Activated CD4-positive, CD25-positive, alpha-beta regulatory T cell treated with anti-CD3 and anti-CD28 coated beads, Interleukin-2, amount 50 U/mL, for 72 hours (primary cell): ENCODE data around the gene RBX1.
A peak's percentile ranks its signal among the peaks of the same experiment; 100 is the strongest.
"Not testable (repeated sequence)": the region's sequence is repeated elsewhere in the genome, so short reads cannot be mapped to it uniquely, and the experiment has no call there.

Experiments
- DNase-seq: peaks from one replicate; pipeline ENCODE4 v3.0.0; 2021

The RBX1 gene

DNA sequence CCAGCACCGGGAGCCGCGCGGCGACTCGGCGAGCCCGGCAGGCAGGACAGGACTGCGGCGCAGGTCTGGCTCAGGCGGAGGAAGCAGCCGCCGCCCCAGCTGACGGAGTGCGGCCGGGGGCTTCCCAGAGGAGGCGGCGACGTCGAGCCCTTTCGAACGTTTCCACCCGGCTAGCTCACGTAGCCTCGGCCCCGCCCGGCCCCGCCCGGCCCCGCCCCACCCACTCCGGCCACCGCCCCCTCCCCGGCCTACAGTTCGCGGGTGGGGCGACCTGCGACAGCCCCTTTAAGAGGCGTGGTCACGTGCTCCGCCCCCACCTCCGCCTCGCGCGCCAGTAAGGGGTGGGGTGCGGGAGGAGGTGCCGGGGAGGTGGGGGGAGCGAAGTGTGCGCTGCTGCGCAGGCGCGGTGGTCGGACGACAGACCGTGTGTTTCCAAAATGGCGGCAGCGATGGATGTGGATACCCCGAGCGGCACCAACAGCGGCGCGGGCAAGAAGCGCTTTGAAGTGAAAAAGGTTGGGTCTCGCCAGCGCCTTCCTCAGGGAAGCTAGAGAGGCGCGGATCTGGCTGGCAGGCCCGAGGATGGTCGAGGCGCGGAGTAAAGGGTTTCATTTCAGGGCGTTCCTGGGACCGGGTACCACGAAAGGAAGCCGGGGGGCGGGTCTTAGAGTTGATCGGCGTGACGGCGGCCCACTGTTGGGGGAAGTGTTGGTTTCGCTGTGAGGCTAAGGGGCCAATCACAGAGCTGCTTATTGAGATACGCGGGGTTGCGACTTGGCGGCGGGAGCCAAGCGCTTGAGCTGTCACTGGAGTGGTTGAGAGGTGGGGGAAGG is at the start of gene RBX1:
Gene RBX1, plus strand, starts transcription at position 417 of the 833 bp plus-strand sequence. Its CDS starts 21 bp downstream, at position 438.
- DNase-seq: peak; percentile 99

GRCh38 chr22:40904101-40904500 is 47.1 kb upstream of the RBX1 start:
- no peak for DNase-seq

DNA sequence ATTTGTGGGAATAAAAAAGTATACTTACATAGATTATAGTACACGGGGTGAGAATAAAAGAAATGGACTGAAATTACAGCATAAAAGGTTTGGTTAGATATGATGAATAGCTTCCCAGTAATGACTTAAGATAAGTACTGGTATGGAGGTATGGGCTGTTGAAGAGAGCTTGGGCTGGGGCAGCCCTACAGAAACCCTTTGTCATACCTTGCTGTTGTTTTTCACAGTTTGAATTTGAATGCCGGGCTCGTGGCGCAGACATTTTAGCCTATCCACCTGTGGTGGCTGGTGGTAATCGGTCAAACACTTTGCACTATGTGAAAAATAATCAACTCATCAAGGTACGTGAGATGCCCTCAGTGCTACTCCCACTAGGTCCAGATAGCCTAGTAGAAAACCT is 42.3 kb upstream of the RBX1 start:
- no peak for DNase-seq

DNA sequence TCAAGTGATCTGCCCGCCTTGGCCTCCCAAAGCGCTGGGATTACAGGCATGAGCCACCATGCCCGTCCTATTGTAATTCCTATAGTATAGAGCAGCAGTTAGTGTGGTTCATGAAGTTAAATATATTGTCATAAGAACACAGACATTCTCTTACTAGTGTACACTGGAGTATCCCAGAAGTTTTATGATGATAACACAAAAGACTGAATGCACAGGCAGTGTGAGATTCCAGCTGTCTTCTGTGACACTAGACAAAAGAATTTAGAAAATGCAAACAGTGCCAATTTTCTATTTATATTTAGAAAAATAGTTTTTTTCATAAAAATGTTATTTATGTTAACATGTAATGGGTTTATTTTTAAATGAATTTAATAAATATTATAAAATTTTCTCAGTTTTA is 39.4 kb upstream of the RBX1 start:
- no peak for DNase-seq

DNA sequence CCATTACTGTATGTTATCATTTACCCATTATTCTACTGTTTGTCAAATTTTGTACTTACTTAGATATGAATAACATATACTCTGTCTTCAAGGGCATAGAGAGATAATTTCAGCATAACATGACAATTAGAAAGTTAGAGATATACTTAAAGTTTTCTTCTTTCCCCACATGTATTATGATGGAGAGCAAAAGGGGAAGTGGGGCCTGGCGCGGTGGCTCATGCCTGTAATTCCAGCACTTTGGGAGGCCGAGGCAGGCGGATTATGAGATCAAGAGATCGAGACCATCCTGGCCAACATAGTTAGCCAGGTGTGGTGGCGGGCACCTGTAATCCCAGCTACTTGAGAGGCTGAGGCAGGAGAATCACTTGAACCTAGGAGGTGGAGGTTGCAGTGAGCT is 38.2 kb upstream of the RBX1 start:
- DNase-seq: not testable (repeated sequence)

DNA sequence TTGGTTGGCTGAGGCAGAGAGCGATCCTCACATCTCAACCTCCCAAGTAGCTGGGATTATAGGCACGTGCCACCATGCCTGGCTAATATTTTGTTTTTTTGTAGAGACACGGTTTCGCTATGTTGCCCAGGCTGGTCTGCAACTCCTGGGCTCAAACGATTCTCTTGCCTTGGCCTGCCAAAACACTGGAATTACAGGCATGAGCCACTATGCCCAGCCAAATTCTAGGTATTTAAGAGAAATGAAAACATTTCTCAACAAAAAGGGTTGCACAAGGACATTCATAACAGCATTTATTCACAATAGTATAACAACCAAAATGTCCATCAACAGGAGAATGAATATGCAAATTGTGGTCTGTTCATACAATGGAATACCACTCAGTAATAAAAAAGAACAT is 31.7 kb upstream of the RBX1 start:
- DNase-seq: no peak

DNA sequence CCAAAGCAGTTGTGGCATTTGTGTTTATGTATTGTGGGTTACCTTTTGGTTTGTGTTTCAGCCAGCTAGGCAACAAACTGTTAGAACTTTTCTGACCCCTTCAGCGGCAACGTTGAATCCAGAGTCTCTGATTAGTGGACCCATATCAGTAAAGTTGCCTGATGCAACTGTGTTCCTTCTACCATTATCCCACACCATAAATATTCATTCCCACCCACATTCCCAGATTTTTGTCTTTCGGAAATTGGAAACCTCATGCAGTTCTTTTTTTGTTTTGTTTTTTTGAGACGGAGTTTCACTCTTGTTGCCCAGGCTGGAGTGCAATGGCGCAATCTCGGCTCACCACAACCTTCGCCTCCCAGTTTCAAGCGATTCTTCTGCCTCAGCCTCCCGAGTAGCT is 30.7 kb upstream of the RBX1 start:
- no peak for DNase-seq

DNA sequence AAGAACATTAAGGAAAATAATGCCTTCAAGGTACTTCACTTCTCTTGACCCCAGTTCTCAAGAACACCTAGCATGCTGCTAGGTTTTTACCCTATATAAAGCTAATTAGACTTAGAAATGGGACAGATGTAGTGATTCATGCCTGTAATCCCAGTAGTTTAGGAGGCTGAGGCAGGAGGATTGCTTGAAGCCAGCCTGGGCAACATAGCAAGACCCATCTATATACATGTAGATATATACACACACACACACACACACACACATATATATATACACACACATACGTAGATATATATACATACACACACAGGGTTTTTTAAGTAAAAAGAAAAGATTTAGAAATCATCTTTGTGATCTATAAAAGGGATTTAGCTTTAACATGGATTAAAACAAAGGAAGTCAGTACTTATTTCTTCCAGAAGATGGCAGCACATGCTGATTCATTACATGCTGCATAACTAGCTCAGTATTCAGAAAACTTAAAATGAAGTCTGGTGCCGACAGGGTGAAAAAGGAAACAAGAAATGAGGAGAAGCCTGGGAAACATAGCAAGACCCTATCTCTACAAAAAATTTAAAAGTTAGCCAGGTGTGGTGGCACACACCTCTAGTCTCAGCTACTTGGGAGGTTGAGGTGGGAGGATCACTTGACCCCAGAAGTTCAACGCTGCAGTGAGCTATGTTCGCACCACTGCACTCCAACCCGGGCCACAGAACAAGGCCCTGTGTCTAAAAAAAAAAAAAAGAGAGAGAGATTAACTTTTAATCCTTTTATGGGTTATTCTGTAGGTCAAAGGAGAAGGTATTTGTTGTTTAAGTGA is 28.5 kb upstream of the RBX1 start:
- no peak for DNase-seq

DNA sequence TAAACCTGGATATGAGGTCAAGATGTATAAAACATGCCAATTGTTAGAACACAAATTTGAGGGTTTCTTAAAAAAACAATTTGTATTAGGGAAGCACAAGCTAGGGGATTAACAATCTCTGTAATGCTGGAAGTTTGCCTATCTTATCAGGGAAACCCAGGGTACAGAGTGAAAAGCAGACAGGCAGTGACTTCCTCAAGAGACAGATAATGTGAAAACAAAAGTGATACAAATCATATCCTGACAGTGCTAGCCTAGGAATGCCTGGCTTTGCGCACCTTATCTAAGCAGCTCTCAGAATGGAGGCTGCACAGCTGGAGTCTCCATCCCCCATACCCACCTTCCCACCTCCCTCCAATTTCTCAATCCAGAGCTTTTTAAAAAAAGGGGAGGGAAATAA is 22.5 kb upstream of the RBX1 start:
- no peak for DNase-seq

- no peak for DNase-seq
Observed at GRCh38 chr22:40932396-40932795, 18.8 kb upstream of the RBX1 start.

DNA sequence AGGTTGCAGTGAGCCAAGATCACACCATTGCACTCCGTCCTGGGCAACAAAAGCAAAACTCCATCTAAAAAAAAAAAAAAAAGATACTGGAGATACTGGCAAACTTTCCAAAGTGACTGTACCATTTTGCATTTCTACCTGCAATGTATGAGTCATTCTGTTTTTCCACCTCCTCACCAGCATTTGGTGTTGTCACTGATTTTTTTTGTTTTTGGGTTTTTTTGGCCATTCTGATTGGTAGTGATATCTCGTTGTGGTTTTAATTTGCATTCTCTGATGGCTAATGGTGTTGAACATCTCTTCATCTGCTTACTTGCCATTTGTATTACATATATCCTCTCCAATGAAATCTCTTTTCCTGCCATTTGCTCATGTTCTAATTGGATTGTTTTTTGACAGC is 12.0 kb upstream of the RBX1 start:
- no peak for DNase-seq

DNA sequence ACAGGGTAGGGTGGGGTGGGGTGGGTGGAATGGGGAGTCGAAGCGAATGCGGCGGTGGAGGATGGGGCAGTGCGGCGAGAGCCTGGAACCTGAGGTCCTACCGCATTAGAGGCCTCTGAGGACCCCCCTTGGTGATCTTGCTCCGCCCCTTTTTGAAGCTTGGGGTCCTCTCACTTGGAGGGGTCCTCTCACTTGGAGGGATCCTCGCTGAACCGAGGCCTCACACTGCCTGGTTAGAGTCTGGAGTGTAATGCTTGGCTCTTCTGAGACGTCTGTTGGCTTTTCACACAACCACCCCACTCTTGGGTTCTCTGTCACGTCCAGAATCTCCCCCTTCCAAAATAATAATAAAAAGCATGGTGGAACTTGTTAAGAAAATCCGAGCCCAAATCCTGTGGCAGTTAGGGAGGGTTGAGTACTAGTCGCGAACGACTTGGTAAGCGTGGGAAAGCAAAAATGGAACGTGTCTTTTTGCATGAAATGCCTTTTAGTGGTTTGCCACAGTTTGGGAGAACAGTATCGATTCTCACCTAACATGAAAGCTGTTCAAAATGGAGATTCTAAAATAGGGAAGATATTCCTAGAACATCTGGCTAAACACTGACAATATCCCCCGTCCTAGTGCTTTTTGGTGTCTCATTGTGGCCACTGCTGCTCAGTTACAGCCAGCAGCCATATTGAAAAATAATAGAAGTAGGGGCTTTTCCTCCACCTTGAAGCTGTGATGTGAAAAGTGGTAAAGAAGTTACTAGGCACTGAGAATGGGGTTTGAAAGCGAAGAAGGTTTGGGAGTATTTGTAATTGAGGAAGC is 822 bp downstream of the RBX1 start:
- no peak for DNase-seq

DNA sequence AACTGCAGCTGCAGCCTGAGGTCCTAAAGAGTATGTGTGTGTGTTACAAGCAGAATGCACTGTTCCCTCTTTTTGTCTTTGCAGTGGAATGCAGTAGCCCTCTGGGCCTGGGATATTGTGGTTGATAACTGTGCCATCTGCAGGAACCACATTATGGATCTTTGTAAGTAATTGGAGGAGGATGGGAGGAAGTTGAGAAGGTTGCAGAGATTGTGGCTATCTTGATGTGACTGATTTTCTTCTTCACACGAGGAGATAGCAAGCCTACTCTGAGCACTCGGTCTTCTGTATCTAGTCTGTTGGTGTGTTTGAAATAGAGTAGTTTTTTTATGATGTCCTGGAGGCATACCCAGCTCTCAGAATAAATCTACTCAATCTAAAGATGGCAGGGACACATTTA is 2.3 kb downstream of the RBX1 start:
- no peak for DNase-seq

DNA sequence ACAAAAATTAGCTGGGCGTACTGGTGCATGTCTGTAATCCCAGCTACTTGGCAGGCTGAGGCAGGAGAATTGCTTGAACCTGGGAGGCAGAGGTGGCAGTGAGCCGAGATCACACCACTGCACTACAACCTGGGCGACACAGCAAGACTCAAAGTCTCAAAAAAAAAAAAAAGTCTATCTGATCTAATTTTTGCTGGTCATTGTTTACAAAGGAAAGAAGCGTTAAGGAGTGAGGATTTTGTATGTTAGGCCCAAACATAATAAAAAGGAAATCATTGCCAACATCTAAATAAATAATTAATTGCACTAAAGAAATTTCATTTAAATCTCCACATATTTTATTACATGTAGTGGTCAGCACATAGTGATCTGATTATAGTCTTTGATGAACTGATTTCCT is 2.9 kb downstream of the RBX1 start:
- DNase-seq: no peak

GRCh38 chr22:40955571-40955970 is 4.4 kb downstream of the RBX1 start:
- DNase-seq: no peak

DNA sequence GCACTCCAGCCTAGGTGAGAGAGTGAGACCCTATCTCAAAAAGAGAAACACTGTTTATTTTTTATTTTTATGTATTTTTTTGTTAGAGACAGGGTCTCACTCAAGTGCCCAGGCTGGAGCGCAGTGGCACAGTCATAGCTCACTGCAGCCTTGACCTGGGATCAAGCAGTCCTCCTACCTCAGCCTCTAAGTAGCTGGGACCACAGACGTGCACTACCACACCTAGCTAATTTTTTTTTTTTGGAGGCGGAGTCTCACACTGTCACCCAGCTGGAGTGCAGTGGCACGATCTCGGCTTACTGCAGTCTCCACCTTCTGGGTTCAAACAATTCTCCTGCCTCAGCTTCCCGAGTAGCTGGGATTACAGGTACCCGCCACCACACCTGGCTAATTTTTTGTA is 6.4 kb downstream of the RBX1 start:
- DNase-seq: no peak

DNA sequence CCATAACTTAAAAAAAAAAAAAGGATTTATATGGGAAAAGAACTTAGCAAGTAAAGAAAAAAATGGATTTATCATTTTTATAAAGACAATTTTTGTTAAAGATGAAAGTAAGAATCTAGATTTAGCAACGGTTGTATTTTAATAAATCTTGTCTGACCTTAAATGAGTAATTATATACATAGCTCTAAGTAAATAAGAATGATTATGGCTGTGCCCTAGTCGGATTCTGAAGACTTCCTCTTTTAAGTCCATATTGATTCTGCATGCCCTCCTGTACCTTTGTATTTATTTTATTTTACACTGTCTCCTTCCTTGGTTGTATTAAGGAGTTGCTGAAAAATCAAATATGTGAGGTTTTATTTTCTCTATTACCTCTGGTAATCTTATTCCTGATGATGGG is 7.1 kb downstream of the RBX1 start:
- DNase-seq: no peak

GRCh38 chr22:40960145-40960544 is 9.0 kb downstream of the RBX1 start:
- DNase-seq: no peak

- no peak for DNase-seq
Observed at GRCh38 chr22:40965936-40966725, 15.0 kb downstream of the RBX1 start.

DNA sequence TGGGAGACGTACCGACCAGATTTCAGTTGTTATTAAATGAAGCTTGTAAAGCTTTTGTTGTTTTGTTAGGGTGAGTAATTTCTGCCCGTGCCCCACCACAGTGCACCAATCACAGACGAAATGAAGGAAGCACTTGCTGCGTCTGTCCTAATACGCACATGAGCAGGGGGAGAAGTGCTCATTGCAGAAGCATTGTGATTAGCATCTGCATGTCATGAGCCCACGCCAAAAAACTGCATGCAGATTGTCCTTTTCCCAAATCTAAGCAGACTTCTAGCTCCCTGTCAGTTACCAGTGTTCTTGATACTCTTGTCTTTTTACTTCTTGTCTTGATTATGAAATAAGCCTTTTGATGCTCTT is 15.5 kb downstream of the RBX1 start:
- no peak for DNase-seq

GRCh38 chr22:40967111-40967760 is 16.1 kb downstream of the RBX1 start:
- no peak for DNase-seq

GRCh38 chr22:40972587-40972986 is 21.4 kb downstream of the RBX1 start:
- DNase-seq: no peak
